HFFc6 (cell line): ENCODE data around the gene TMEM86A. TPM values are rescaled to one million over a fixed set of nuclear protein-coding genes. Genes with fewer than 3 reads are reported as not detected.
A peak's percentile ranks its signal among the peaks of the same experiment; 100 is the strongest.
"Not testable (repeated sequence)": the region's sequence is repeated elsewhere in the genome, so short reads cannot be mapped to it uniquely, and the experiment has no call there.

ENCODE experiments used
- DNase-seq: peaks from one replicate; pipeline ENCODE4 v3.0.0-alpha.2; 2018
- H3K27ac Mint-ChIP-seq: 2 replicates; pipeline ENCODE4 v1.8.0; 2020; ENCODE audit warnings: mild to moderate bottlenecking, mixed read lengths
- H3K27me3 Mint-ChIP-seq: 2 replicates; pipeline ENCODE4 v1.8.0; 2021; ENCODE audit warnings: mild to moderate bottlenecking, moderate library complexity, mixed read lengths; ENCODE audit not compliant: insufficient read depth
- H3K36me3 Mint-ChIP-seq: 2 replicates; pipeline ENCODE4 v1.8.0; 2021; ENCODE audit warnings: low read depth, mixed read lengths
- H3K4me1 Mint-ChIP-seq: 2 replicates; pipeline ENCODE4 v1.8.0; 2020; ENCODE audit warnings: low read depth, mixed read lengths
- H3K4me3 Mint-ChIP-seq: 2 replicates; pipeline ENCODE4 v1.8.0; 2020; ENCODE audit warnings: mild to moderate bottlenecking, moderate library complexity, mixed read lengths
- H3K9me3 Mint-ChIP-seq: 2 replicates; pipeline ENCODE4 v1.8.0; 2020; ENCODE audit warnings: mild to moderate bottlenecking, mixed read lengths
- CTCF ChIP-seq: fragments of 200-600 bp; sonication (generic); IDR thresholded peaks from 2 replicates; pipeline ENCODE4 v1.5.0; 2021; ENCODE audit warnings: antibody characterized with exemption, mild to moderate bottlenecking
- total RNA-seq, 6 experiments: library from RNA; stranded (reverse); fragmentation: NEBNext Ultra II Directional; extraction: Animal tissue kit (Norgen Biotek cat#: 25700); gene quantifications; 2 replicates in 1 of 6; 3 replicates in 5 of 6; pipeline ENCODE4 v1.2.3, GENCODE V29; 2021

Gene TMEM86A
- total RNA-seq, 6 experiments from 2014 or later, result 0.23 to 0.61 (median 0.41) TPM

- DNase-seq, result no peak
- TF ChIP-seq CTCF, result no peak
- Mint-ChIP-seq H3K27ac (no peak overlapping the region), H3K27me3 (peaks cover 9% of the 10 kb centered on the region), H3K4me3 (peak overlapping the region; percentile 54; the same call in 1 of the 2 replicates), H3K9me3 (no peaks in the 10 kb centered on the region), H3K36me3 (no peaks in the 10 kb centered on the region), H3K4me1 (peaks cover 17% of the 10 kb centered on the region)
Observed at GRCh38 chr11:18668131-18668530, 30.4 kb upstream of the TMEM86A start.

- H3K36me3 Mint-ChIP-seq, result no peaks in the 10 kb centered on the region
- peaks cover 8% of the 10 kb centered on the region for H3K27me3 Mint-ChIP-seq
- TF ChIP-seq CTCF, result no peak
- DNase-seq, result peak; percentile 1
- H3K4me3 Mint-ChIP-seq, result peak overlapping the region; percentile 31; the same call in 1 of the 2 replicates
- H3K9me3 Mint-ChIP-seq, result no peaks in the 10 kb centered on the region
- peaks cover 17% of the 10 kb centered on the region for H3K4me1 Mint-ChIP-seq
- H3K27ac Mint-ChIP-seq, result no peak overlapping the region
Observed at GRCh38 chr11:18669219-18669596, 29.4 kb upstream of the TMEM86A start.

DNA sequence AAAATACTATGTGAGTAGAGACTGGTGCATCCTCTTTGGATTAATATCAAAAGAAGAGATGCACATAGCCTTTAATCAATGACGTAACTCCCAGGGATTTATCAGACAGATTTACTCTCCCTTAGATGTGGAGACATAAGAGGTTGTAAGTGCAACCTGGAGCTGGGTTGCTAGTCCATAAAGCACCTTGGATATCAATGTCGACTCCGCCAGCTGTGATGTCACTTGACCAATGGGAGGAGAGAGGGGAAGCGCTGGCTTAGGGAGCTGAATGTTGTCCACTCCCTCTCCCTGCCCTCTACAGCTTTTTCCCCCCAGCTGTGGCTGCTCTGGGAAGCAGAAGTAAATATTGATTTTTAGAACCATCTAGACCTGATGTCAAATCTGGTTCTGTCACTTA is 28.9 kb upstream of the TMEM86A start:
- peaks cover 8% of the 10 kb centered on the region for H3K27me3 Mint-ChIP-seq
- peaks cover 17% of the 10 kb centered on the region for H3K4me1 Mint-ChIP-seq
- no peak for DNase-seq
- H3K27ac Mint-ChIP-seq, result no peak overlapping the region
- peak overlapping the region; percentile 31; the same call in 1 of the 2 replicates for H3K4me3 Mint-ChIP-seq
- TF ChIP-seq CTCF, result no peak
- H3K9me3 Mint-ChIP-seq, result no peaks in the 10 kb centered on the region
- H3K36me3 Mint-ChIP-seq, result no peaks in the 10 kb centered on the region

GRCh38 chr11:18671246-18671645 is 27.3 kb upstream of the TMEM86A start:
- Mint-ChIP-seq H3K27ac (no peak overlapping the region), H3K4me3 (no peak overlapping the region)
- TF ChIP-seq CTCF, result no peak

DNA sequence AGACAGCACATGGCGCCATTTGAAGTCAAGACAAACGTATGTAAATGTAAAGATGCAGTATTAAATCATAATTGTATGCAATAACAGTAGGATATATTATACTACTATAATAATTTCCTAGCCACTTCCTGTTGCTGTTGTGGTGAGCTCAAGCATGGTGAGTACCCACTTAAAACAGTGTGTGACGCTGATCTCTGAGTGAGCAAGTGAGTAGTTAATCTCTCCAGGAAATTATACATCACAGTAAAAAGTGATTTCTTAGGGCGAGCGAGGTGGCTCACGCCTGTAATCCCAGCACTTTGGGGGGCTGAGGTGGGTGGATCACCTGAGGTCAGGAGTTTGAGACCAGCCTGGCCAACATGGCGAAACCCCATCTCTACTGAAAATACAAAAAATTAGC is 26.4 kb upstream of the TMEM86A start:
- peaks cover 17% of the 10 kb centered on the region for H3K4me1 Mint-ChIP-seq
- not testable (repeated sequence) for H3K9me3 Mint-ChIP-seq, DNase-seq, H3K27me3 Mint-ChIP-seq, H3K4me3 Mint-ChIP-seq, H3K36me3 Mint-ChIP-seq, H3K27ac Mint-ChIP-seq

More at GRCh38 chr11:18671246-18671645, 27.3 kb upstream of the TMEM86A start:
- H3K9me3 Mint-ChIP-seq, result no peaks in the 10 kb centered on the region
- H3K36me3 Mint-ChIP-seq, result no peaks in the 10 kb centered on the region
- H3K27me3 Mint-ChIP-seq, result peaks cover 9% of the 10 kb centered on the region
- peaks cover 17% of the 10 kb centered on the region for H3K4me1 Mint-ChIP-seq
- DNase-seq, result no peak

DNA sequence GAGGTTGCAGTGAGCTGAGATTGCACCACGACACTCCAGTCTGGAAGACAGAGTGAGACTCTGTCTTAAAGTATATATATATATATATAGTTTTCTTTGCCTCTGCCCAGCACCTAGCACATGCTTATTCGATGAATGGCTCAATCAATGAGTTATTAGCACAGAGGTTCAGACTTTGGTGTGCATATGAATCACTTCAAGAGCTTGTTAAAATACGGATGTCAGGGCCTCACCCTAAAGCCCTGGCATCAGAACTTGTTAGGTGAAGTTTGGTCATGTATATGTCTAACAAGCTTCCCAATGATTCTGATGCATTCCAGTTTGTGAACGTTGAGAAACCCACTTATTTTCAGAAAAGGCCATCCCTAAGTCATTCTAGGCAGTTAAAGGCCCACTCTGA is 21.8 kb upstream of the TMEM86A start:
- Mint-ChIP-seq H3K36me3 (no peaks in the 10 kb centered on the region), H3K9me3 (no peaks in the 10 kb centered on the region), H3K4me1 (no peaks in the 10 kb centered on the region), H3K27ac (no peak overlapping the region), H3K4me3 (no peak overlapping the region), H3K27me3 (peaks cover 13% of the 10 kb centered on the region)
- no peak for DNase-seq
- no peak for TF ChIP-seq CTCF
